ENCODE results near the gene SHISA6. TPM values are rescaled to one million over a fixed set of nuclear protein-coding genes. Genes with fewer than 3 reads are reported as not detected.

The SHISA6 gene
- polyA plus RNA-seq, 1 donor from 2014 or later: 1.8 TPM

DNA sequence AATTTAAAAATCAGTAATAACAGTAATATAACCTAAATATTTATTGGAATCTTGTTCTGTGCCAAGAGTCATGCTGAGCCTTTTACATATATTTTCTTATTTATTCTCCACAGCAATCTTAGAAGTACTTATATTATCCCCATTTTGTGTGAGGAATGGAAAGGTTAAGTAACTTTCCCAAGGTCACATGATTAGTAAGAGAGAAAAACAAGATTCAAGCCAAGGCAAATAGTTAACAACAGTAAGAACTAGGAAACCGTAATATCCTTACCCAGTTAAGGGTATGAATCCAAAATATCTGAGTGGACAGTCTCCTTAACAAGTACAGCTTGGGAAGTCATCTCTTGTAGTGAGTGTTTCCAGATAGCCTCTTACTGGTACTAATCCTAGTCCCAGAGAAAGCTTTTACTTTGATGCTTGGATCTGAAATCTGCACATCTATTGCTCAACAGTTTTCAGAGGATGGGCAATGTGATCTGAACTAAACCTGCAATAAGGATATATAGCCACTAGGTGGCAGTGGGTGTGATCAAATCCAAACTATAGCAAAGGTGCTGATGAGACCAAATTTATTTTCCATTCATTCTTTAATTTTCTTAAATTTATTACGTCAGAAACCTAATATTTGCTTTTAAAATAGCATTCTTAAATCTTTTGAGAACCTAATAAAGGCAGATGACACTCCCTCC lies 23.3 kb downstream of the SHISA6 start:
- H3K27ac ChIP-seq (ENCODE audit: low read length): no peak overlapping the region
- no peaks in the 10 kb centered on the region for H3K9me2 ChIP-seq (ENCODE audit: insufficient read depth, low read length)
- no peak overlapping the region for H3K4me3 ChIP-seq (ENCODE audit: low read length)
- H2AFZ ChIP-seq (ENCODE audit: low read depth, low read length): no peak overlapping the region
- no peaks in the 10 kb centered on the region for H3K27me3 ChIP-seq (ENCODE audit: insufficient read depth, low read depth, low read length)
- TF ChIP-seq EP300 (conservative IDR thresholded peaks at IDR 0.05; ENCODE audit: poor library complexity, severe bottlenecking) (no peak), TAF1 (IDR thresholded peaks at IDR 0.05; ENCODE audit: low read depth) (no peak), POLR2AphosphoS5 (IDR thresholded peaks at IDR 0.05) (no peak), MXI1 (conservative IDR thresholded peaks at IDR 0.05; ENCODE audit: poor library complexity, severe bottlenecking) (no peak), RAD21 (conservative IDR thresholded peaks at IDR 0.05) (no peak), SMC3 (conservative IDR thresholded peaks at IDR 0.05; ENCODE audit: poor library complexity) (no peak), EZH2 (IDR thresholded peaks at IDR 0.05; ENCODE audit: borderline replicate concordance, insufficient read depth, low read length, poor library complexity, severe bottlenecking) (no peak)
- TF ChIP-seq, protein P1, sequence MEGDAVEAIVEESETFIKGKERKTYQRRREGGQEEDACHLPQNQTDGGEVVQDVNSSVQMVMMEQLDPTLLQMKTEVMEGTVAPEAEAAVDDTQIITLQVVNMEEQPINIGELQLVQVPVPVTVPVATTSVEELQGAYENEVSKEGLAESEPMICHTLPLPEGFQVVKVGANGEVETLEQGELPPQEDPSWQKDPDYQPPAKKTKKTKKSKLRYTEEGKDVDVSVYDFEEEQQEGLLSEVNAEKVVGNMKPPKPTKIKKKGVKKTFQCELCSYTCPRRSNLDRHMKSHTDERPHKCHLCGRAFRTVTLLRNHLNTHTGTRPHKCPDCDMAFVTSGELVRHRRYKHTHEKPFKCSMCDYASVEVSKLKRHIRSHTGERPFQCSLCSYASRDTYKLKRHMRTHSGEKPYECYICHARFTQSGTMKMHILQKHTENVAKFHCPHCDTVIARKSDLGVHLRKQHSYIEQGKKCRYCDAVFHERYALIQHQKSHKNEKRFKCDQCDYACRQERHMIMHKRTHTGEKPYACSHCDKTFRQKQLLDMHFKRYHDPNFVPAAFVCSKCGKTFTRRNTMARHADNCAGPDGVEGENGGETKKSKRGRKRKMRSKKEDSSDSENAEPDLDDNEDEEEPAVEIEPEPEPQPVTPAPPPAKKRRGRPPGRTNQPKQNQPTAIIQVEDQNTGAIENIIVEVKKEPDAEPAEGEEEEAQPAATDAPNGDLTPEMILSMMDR (IDR thresholded peaks at IDR 0.05; ENCODE audit: poor library complexity, severe bottlenecking): no peak
- TF ChIP-seq, protein P2, sequence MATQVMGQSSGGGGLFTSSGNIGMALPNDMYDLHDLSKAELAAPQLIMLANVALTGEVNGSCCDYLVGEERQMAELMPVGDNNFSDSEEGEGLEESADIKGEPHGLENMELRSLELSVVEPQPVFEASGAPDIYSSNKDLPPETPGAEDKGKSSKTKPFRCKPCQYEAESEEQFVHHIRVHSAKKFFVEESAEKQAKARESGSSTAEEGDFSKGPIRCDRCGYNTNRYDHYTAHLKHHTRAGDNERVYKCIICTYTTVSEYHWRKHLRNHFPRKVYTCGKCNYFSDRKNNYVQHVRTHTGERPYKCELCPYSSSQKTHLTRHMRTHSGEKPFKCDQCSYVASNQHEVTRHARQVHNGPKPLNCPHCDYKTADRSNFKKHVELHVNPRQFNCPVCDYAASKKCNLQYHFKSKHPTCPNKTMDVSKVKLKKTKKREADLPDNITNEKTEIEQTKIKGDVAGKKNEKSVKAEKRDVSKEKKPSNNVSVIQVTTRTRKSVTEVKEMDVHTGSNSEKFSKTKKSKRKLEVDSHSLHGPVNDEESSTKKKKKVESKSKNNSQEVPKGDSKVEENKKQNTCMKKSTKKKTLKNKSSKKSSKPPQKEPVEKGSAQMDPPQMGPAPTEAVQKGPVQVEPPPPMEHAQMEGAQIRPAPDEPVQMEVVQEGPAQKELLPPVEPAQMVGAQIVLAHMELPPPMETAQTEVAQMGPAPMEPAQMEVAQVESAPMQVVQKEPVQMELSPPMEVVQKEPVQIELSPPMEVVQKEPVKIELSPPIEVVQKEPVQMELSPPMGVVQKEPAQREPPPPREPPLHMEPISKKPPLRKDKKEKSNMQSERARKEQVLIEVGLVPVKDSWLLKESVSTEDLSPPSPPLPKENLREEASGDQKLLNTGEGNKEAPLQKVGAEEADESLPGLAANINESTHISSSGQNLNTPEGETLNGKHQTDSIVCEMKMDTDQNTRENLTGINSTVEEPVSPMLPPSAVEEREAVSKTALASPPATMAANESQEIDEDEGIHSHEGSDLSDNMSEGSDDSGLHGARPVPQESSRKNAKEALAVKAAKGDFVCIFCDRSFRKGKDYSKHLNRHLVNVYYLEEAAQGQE (IDR thresholded peaks at IDR 0.05; ENCODE audit: borderline replicate concordance): no peak
- H3K4me2 ChIP-seq (ENCODE audit: low read length): no peak overlapping the region
- H3K36me3 ChIP-seq (ENCODE audit: insufficient read depth, low read length): peaks cover 5% of the 10 kb centered on the region
- no peaks in the 10 kb centered on the region for H4K20me1 ChIP-seq (ENCODE audit: insufficient read depth)
- H3K9me3 ChIP-seq (ENCODE audit: low read length): peaks cover 6% of the 10 kb centered on the region
- no peaks in the 10 kb centered on the region for H3F3A ChIP-seq (ENCODE audit: insufficient read depth, low read length, poor library complexity, severe bottlenecking)
- H3K79me2 ChIP-seq (replicated peaks; ENCODE audit: insufficient read depth, low read length): no peaks in the 10 kb centered on the region
- H3K9ac ChIP-seq (ENCODE audit: low read length): no peak overlapping the region

DNA sequence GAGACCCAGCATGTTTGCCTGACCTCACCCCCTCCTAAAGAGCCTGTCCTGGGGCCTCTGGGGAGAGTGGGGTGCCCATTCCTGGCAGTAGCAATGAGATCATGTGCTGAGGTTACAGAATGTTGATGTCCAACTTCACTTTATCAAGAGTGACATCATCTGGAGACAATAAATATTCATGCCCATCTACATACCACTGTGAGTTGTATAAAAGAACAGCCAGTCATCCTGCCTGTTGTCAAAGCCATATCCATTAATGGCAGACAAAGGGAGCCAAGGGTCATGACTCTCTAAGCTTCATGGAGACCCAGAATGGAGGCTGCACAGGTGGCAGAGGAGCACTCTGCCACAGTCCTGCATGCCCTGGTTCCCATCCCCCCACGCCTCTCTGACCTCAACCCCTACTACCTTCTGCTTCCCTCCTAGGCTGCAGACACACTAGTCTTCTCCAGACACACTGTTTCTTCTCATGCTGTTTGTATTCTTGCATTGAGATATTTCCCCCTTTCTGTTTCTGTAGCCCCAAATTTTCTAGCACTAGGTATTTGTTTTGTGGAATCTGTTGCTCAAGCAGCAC lies 27.1 kb downstream of the SHISA6 start:
- TF ChIP-seq MXI1 (conservative IDR thresholded peaks at IDR 0.05; ENCODE audit: poor library complexity, severe bottlenecking) (no peak), EZH2 (IDR thresholded peaks at IDR 0.05; ENCODE audit: borderline replicate concordance, insufficient read depth, low read length, poor library complexity, severe bottlenecking) (no peak), RAD21 (conservative IDR thresholded peaks at IDR 0.05) (no peak), SMC3 (conservative IDR thresholded peaks at IDR 0.05; ENCODE audit: poor library complexity) (no peak), POLR2AphosphoS5 (IDR thresholded peaks at IDR 0.05) (no peak), EP300 (conservative IDR thresholded peaks at IDR 0.05; ENCODE audit: poor library complexity, severe bottlenecking) (no peak), TAF1 (IDR thresholded peaks at IDR 0.05; ENCODE audit: low read depth) (no peak)
- TF ChIP-seq, protein P1 (IDR thresholded peaks at IDR 0.05; ENCODE audit: poor library complexity, severe bottlenecking): no peak
- TF ChIP-seq, protein P2 (IDR thresholded peaks at IDR 0.05; ENCODE audit: borderline replicate concordance): no peak
- H3K4me2 ChIP-seq (ENCODE audit: low read length): no peak overlapping the region
- H3K36me3 ChIP-seq (ENCODE audit: insufficient read depth, low read length): peaks cover 5% of the 10 kb centered on the region
- H4K20me1 ChIP-seq (ENCODE audit: insufficient read depth): no peaks in the 10 kb centered on the region
- no peaks in the 10 kb centered on the region for H3K79me2 ChIP-seq (replicated peaks; ENCODE audit: insufficient read depth, low read length)
- H3K4me3 ChIP-seq (ENCODE audit: low read length): no peak overlapping the region
- H2AFZ ChIP-seq (ENCODE audit: low read depth, low read length): no peak overlapping the region
- no peak overlapping the region for H3K27ac ChIP-seq (ENCODE audit: low read length)
- H3K27me3 ChIP-seq (ENCODE audit: insufficient read depth, low read depth, low read length): no peaks in the 10 kb centered on the region
- H3F3A ChIP-seq (ENCODE audit: insufficient read depth, low read length, poor library complexity, severe bottlenecking): no peaks in the 10 kb centered on the region
- no peaks in the 10 kb centered on the region for H3K9me3 ChIP-seq (ENCODE audit: low read length)
- H3K9ac ChIP-seq (ENCODE audit: low read length): no peak overlapping the region
- no peaks in the 10 kb centered on the region for H3K9me2 ChIP-seq (ENCODE audit: insufficient read depth, low read length)
